K562 (cell line): ENCODE results near the gene CBFA2T2. TPM values are rescaled to one million over a fixed set of nuclear protein-coding genes. Genes with fewer than 3 reads are reported as not detected.

ENCODE experiments used
- ATAC-seq: fragments of 200-7000 bp; cut with Tn5 transposase; 3 replicates; pipeline ENCODE4 v1.9.1; 2020; ENCODE audit warnings: moderate library complexity
- BruUV-seq: library from RNA; stranded (reverse); fragments of 400-500 nt; replicated peaks from 2 replicates; lab custom pipeline; 2021; lab: Mats Ljungman, UMichigan
- CTCF ChIA-PET: fragments of 300-600 bp; formaldehyde crosslinking; extraction: SDS; loops from one replicate; lab custom pipeline; 2021; ENCODE audit warnings: low intra/inter-chr PET ratio; lab: Yijun Ruan, JAX
- POLR2A ChIA-PET: fragments of 300-600, 350-650 bp; sonication (Branson Sonifier 250); formaldehyde crosslinking; extraction: SDS; loops from one replicate; lab custom pipeline; 2021; ENCODE audit warnings: antibody characterized with exemption, inconsistent platforms; lab: Yijun Ruan, JAX
- DNase-seq, 4 experiments: peaks; one replicate each; pipeline versions ENCODE4 v3.0.0 to v3.0.0-alpha.2; 2011 to 2018; ENCODE audit warnings: low spot score in 3 of 4, mixed read lengths in 3 of 4; ENCODE audit errors: extremely low read depth in 1 of 4
- FAIRE-seq: peaks from 2 replicates; lab custom pipeline; 2011; peaks lifted over from hg19 to GRCh38; lab: Jason Lieb, UNC
- H2AFZ ChIP-seq: 2 replicates; pipeline ENCODE4 v1.6.0; 2011; ENCODE audit warnings: low read depth, low read length, control low read depth, inconsistent platforms
- H3K27ac ChIP-seq: fragments of 200-600 bp; 3 replicates; pipeline ENCODE4 v1.8.0; 2011; ENCODE audit warnings: low read depth, mild to moderate bottlenecking, control low read depth, inconsistent platforms, low read length, moderate library complexity, mixed read lengths; ENCODE audit errors: extremely low read depth
- H3K27me3 ChIP-seq, 2 experiments: fragments of 300-600 bp in 1 of 2; 2 replicates in 1 of 2; 3 replicates in 1 of 2; pipeline versions ENCODE4 v1.6.0 to v1.8.0; 2011; ENCODE audit warnings: inconsistent platforms in 2 of 2, low read length in 2 of 2, mild to moderate bottlenecking in 1 of 2, mixed read lengths in 1 of 2, moderate library complexity in 1 of 2; ENCODE audit not compliant: control insufficient read depth in 2 of 2, insufficient read depth in 2 of 2
- H3K36me3 ChIP-seq: fragments of 300-600 bp; 3 replicates; pipeline ENCODE4 v1.8.0; 2011; ENCODE audit warnings: mild to moderate bottlenecking, low read length, inconsistent platforms; ENCODE audit not compliant: control insufficient read depth, insufficient read depth
- H3K4me1 ChIP-seq, 2 experiments: fragments of 200-600 bp in 1 of 2; replicated peaks in 1 of 2; 2 replicates in 1 of 2; 3 replicates in 1 of 2; pipeline versions ENCODE4 v1.5.1 to v1.8.0; 2011; ENCODE audit warnings: inconsistent platforms in 2 of 2, low read length in 2 of 2, mild to moderate bottlenecking in 1 of 2, mixed read lengths in 1 of 2, moderate library complexity in 1 of 2; ENCODE audit not compliant: control insufficient read depth in 2 of 2, insufficient read depth in 2 of 2
- H3K4me2 ChIP-seq: 2 replicates; pipeline ENCODE4 v1.6.1; 2011; ENCODE audit warnings: low read length, control low read depth, inconsistent platforms, mixed read lengths; ENCODE audit not compliant: insufficient read depth
- H3K4me3 ChIP-seq: fragments of 200-600 bp; sonication (generic), shearing (Covaris generic); 2 replicates; pipeline ENCODE4 v1.5.1; 2016; ENCODE audit warnings: control low read depth, inconsistent platforms
- H3K79me2 ChIP-seq: fragments of 200-600 bp; 3 replicates; pipeline ENCODE4 v1.8.0; 2011; ENCODE audit warnings: low read length, inconsistent platforms; ENCODE audit not compliant: control insufficient read depth, insufficient read depth
- H3K9ac ChIP-seq, 2 experiments: 2 replicates each; pipeline versions ENCODE4 v1.6.0 to v1.6.1; 2011; ENCODE audit warnings: low read depth in 2 of 2, low read length in 2 of 2, control low read depth in 1 of 2, inconsistent platforms in 1 of 2, mild to moderate bottlenecking in 1 of 2, mixed read lengths in 1 of 2; ENCODE audit not compliant: insufficient read depth in 1 of 2
- H3K9me1 ChIP-seq: one replicate; pipeline ENCODE4 v1.6.0; 2011; ENCODE audit warnings: inconsistent platforms, mild to moderate bottlenecking, low read length, moderate library complexity; ENCODE audit not compliant: control insufficient read depth, insufficient read depth
- H3K9me3 ChIP-seq: replicated peaks from 2 replicates; pipeline ENCODE4 v1.5.1; 2011; ENCODE audit warnings: low read depth, low read length, inconsistent platforms; ENCODE audit not compliant: control insufficient read depth, insufficient read depth
- H4K20me1 ChIP-seq: replicated peaks from 2 replicates; pipeline ENCODE4 v1.6.1; 2011; ENCODE audit warnings: low read length, inconsistent platforms, mixed read lengths; ENCODE audit not compliant: control insufficient read depth, insufficient read depth
- SPI1 ChIP-seq: IDR thresholded peaks from 2 replicates; pipeline ENCODE4 v1.6.1; 2011; ENCODE audit warnings: low read depth, low read length, control low read depth, borderline replicate concordance
- TAF1 ChIP-seq: IDR thresholded peaks from 2 replicates; pipeline ENCODE4 v1.6.1; 2011; ENCODE audit warnings: mild to moderate bottlenecking, low read length, moderate library complexity; ENCODE audit not compliant: insufficient read depth, control insufficient read depth, severe bottlenecking; ENCODE audit errors: extremely low read depth
- WGBS: fragments of 100-300 bp; shearing (Covaris generic); methylation state at CpG from one replicate; pipeline ENCODE4 v1.1.6; 2016; ENCODE audit warnings: low coverage, mixed read lengths; ENCODE audit not compliant: insufficient coverage; ENCODE audit errors: missing lambda C conversion rate; 5-methylcytosine and 5-hydroxymethylcytosine counted together
- in situ Hi-C: fragments of 300-500 bp; cut with MboI; formaldehyde crosslinking; loops from 4 replicates; pipeline ENCODE4 v1.15.0; 2018; ENCODE audit warnings: inconsistent platforms, mixed read lengths
- intact Hi-C: fragments of 100-400 bp; cut with micrococcal nuclease; formaldehyde crosslinking; loops from 2 replicates; pipeline ENCODE4 v1.14.2; 2022
- polyA plus RNA-seq, 8 experiments: library from polyadenylated mRNA; depleted of rRNA in 4 of 8; stranded (reverse) in 5 of 8; unstranded in 3 of 8; fragments of >200 nt; fragmentation: Nextera tagmentation in 2 of 8; fragmentation: Illumina TruSeq in 1 of 8; extraction: Ambion mirVana in 2 of 8; extraction: Trizol in 1 of 8; gene quantifications; 2 replicates each; pipeline versions ENCODE4 v1.2.1 to v1.2.3, GENCODE V29; 2011 to 2014; ENCODE audit warnings: inconsistent platforms in 1 of 8, missing spikeins in 1 of 8
- total RNA-seq, 7 experiments: library from RNA; depleted of rRNA in 6 of 7; stranded (reverse); fragments of >200 nt in 6 of 7; fragmentation: Illumina TruSeq in 2 of 7; extraction: Trizol in 2 of 7; gene quantifications; 2 replicates each; pipeline versions ENCODE4 v1.2.1 to v1.2.3, GENCODE V29; 2011 to 2021; ENCODE audit warnings: low replicate concordance in 1 of 7
- TF ChIP-seq, protein P1 (sequence below): sonication (generic); formaldehyde crosslinking; IDR thresholded peaks from 2 replicates; pipeline ENCODE4 v1.8.1; 2023; ENCODE audit warnings: mild to moderate bottlenecking, missing genetic modification reagents

Gene CBFA2T2
- total and polyA plus RNA-seq, 9 of the 15 experiments (the other 6 are each of a cell fraction or from before 2014, with no cell fraction given), result 0.27 to 9.6 (median 5.8) TPM

DNA sequence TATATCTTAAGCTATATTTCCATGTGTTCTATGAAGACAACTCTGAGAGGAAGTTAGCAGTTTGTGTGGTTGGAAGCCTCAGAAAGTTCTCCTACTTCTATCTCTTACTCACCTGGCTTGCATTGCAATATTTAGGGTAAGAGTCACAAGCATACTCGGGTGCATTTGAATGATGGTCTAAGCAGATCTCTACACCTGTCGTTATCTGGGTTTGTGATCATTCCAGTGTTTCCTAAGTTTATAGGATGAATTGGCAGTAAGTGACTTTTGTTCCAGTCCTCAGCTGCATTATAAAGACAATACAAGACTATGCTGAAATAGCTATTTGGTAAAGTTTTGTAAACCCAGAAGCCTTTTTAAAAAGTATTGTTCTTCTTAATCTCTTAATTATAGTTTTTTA lies 36.9 kb downstream of the CBFA2T2 start:
- no peak for DNase-seq
- WGBS, result 46% methylated on average over 2 of the region's 2 CpGs
- 0 out of 3 replicates have a peak, but pooled peaks cover 4% of the 10 kb centered on the region for H3K79me2 ChIP-seq
- no TSS peak for BruUV-seq
- H2AFZ ChIP-seq, result no peak overlapping the region
- no peak overlapping the region for H3K4me2 ChIP-seq
- no peaks in the 10 kb centered on the region for H3K27me3 ChIP-seq
- no peaks in the 10 kb centered on the region for H3K36me3 ChIP-seq
- 0 out of 5 replicates have a peak, but pooled peaks cover 0 to 4% of the 10 kb centered on the region in 2 experiments for H3K4me1 ChIP-seq
- no peak for FAIRE-seq
- POLR2A ChIA-PET, result no interaction called here
- no peak overlapping the region for H3K9ac ChIP-seq
- H3K9me3 ChIP-seq, result no peaks in the 10 kb centered on the region
- no peaks in the 10 kb centered on the region for H3K9me1 ChIP-seq
- no peak overlapping the region for H3K27ac ChIP-seq
- CTCF ChIA-PET, result no interaction called here
- ATAC-seq, result no peak
- no peak overlapping the region for H3K4me3 ChIP-seq
- intact Hi-C loops, result no loop called here
- no peak for TF ChIP-seq SPI1
- TF ChIP-seq, protein P1, sequence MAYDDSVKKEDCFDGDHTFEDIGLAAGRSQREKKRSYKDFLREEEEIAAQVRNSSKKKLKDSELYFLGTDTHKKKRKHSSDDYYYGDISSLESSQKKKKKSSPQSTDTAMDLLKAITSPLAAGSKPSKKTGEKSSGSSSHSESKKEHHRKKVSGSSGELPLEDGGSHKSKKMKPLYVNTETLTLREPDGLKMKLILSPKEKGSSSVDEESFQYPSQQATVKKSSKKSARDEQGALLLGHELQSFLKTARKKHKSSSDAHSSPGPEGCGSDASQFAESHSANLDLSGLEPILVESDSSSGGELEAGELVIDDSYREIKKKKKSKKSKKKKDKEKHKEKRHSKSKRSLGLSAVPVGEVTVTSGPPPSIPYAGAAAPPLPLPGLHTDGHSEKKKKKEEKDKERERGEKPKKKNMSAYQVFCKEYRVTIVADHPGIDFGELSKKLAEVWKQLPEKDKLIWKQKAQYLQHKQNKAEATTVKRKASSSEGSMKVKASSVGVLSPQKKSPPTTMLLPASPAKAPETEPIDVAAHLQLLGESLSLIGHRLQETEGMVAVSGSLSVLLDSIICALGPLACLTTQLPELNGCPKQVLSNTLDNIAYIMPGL (CRISPR knock-in tag), result no peak
- no peak for TF ChIP-seq TAF1
- in situ Hi-C loops, result no loop called here
- 0 out of 2 replicates have a peak, but pooled peaks cover 4% of the 10 kb centered on the region for H4K20me1 ChIP-seq
